ENCODE measurements around the gene IL17F.

The IL17F gene

GRCh38 chr6:52283111-52283510 lies 38.8 kb upstream of the IL17F start:
- no peaks in the 10 kb centered on the region for H3K9me3 ChIP-seq (ENCODE audit: low read depth, low read length)
- TF ChIP-seq FOXP2 (optimal IDR thresholded peaks at IDR 0.05; ENCODE audit: control extremely low read depth, extremely low read length, insufficient read depth), result no peak
- no peak for TF ChIP-seq EZH2 (IDR thresholded peaks at IDR 0.05)
- no peak for TF ChIP-seq POLR2AphosphoS5 (IDR thresholded peaks at IDR 0.05; ENCODE audit: borderline replicate concordance, low read depth, low read length)
- DNase-seq (ENCODE audit: low read depth, low spot score), result no peak
- H3K27ac ChIP-seq, result no peak overlapping the region
- peaks cover 55% of the 10 kb centered on the region for H3K36me3 ChIP-seq (ENCODE audit: insufficient read depth, low read length)
- H3K9ac ChIP-seq (ENCODE audit: insufficient read length), result peak overlapping the region; percentile 94
- peak overlapping the region; percentile 92 for H3K4me3 ChIP-seq

- Histone ChIP-seq H3K27ac (no peak overlapping the region), H3K9me3 (ENCODE audit: low read depth, low read length) (no peaks in the 10 kb centered on the region), H3K9ac (ENCODE audit: insufficient read length) (no peak overlapping the region), H3K36me3 (ENCODE audit: insufficient read depth, low read length) (peaks cover 98% of the 10 kb centered on the region), H3K4me3 (no peak overlapping the region)
- no peak for DNase-seq (ENCODE audit: low read depth, low spot score)
- TF ChIP-seq POLR2AphosphoS5 (IDR thresholded peaks at IDR 0.05; ENCODE audit: borderline replicate concordance, low read depth, low read length), result no peak
These were observed 31.8 kb upstream of the IL17F start for GRCh38 chr6:52276130-52276529.

GRCh38 chr6:52271852-52272460 lies 27.7 kb upstream of the IL17F start:
- TF ChIP-seq EZH2 (IDR thresholded peaks at IDR 0.05), result no peak
- TF ChIP-seq FOXP2 (optimal IDR thresholded peaks at IDR 0.05; ENCODE audit: control extremely low read depth, extremely low read length, insufficient read depth), result no peak
- TF ChIP-seq POLR2AphosphoS5 (IDR thresholded peaks at IDR 0.05; ENCODE audit: borderline replicate concordance, low read depth, low read length), result no peak
- DNase-seq (ENCODE audit: low read depth, low spot score), result no peak
- Histone ChIP-seq H3K9me3 (ENCODE audit: low read depth, low read length) (no peaks in the 10 kb centered on the region), H3K36me3 (ENCODE audit: insufficient read depth, low read length) (peaks cover 98% of the 10 kb centered on the region), H3K9ac (ENCODE audit: insufficient read length) (no peak overlapping the region), H3K4me3 (no peak overlapping the region), H3K27ac (0 out of 2 replicates have a peak overlapping the region, but pooled peaks have one; percentile 21)

- Histone ChIP-seq H3K27ac (peak overlapping the region; percentile 69), H3K9me3 (ENCODE audit: low read depth, low read length) (no peaks in the 10 kb centered on the region), H3K4me3 (no peak overlapping the region), H3K36me3 (ENCODE audit: insufficient read depth, low read length) (peaks cover 85% of the 10 kb centered on the region), H3K9ac (ENCODE audit: insufficient read length) (no peak overlapping the region)
- TF ChIP-seq EZH2 (IDR thresholded peaks at IDR 0.05) (no peak), FOXP2 (optimal IDR thresholded peaks at IDR 0.05; ENCODE audit: control extremely low read depth, extremely low read length, insufficient read depth) (peak; percentile 31), POLR2AphosphoS5 (IDR thresholded peaks at IDR 0.05; ENCODE audit: borderline replicate concordance, low read depth, low read length) (no peak)
- peak; percentile 63 for DNase-seq (ENCODE audit: low read depth, low spot score)
These were observed 19.6 kb upstream of the IL17F start for GRCh38 chr6:52263709-52264540.

- H3K36me3 ChIP-seq (ENCODE audit: insufficient read depth, low read length), result peaks cover 75% of the 10 kb centered on the region
- H3K27ac ChIP-seq, result peak overlapping the region; percentile 47
- TF ChIP-seq EZH2 (IDR thresholded peaks at IDR 0.05) (no peak), FOXP2 (optimal IDR thresholded peaks at IDR 0.05; ENCODE audit: control extremely low read depth, extremely low read length, insufficient read depth) (no peak), POLR2AphosphoS5 (IDR thresholded peaks at IDR 0.05; ENCODE audit: borderline replicate concordance, low read depth, low read length) (no peak)
These were observed 18.5 kb upstream of the IL17F start for GRCh38 chr6:52262620-52263344.

GRCh38 chr6:52261229-52261628 lies 16.9 kb upstream of the IL17F start:
- TF ChIP-seq POLR2AphosphoS5 (IDR thresholded peaks at IDR 0.05; ENCODE audit: borderline replicate concordance, low read depth, low read length), result no peak
- no peak for TF ChIP-seq FOXP2 (optimal IDR thresholded peaks at IDR 0.05; ENCODE audit: control extremely low read depth, extremely low read length, insufficient read depth)
- TF ChIP-seq EZH2 (IDR thresholded peaks at IDR 0.05), result no peak
- no peak overlapping the region for H3K4me3 ChIP-seq
- H3K9ac ChIP-seq (ENCODE audit: insufficient read length), result no peak overlapping the region
- peaks cover 62% of the 10 kb centered on the region for H3K36me3 ChIP-seq (ENCODE audit: insufficient read depth, low read length)
- H3K9me3 ChIP-seq (ENCODE audit: low read depth, low read length), result no peaks in the 10 kb centered on the region
- H3K27ac ChIP-seq, result peak overlapping the region; percentile 47
- no peak for DNase-seq (ENCODE audit: low read depth, low spot score)

More at GRCh38 chr6:52262620-52263344, 18.5 kb upstream of the IL17F start:
- DNase-seq (ENCODE audit: low read depth, low spot score), result no peak
- H3K4me3 ChIP-seq, result no peak overlapping the region
- peak overlapping the region; percentile 8 for H3K9ac ChIP-seq (ENCODE audit: insufficient read length)
- H3K9me3 ChIP-seq (ENCODE audit: low read depth, low read length), result no peaks in the 10 kb centered on the region

GRCh38 chr6:52260634-52261033 lies 16.3 kb upstream of the IL17F start:
- Histone ChIP-seq H3K27ac (no peak overlapping the region), H3K9ac (ENCODE audit: insufficient read length) (no peak overlapping the region), H3K36me3 (ENCODE audit: insufficient read depth, low read length) (peaks cover 56% of the 10 kb centered on the region), H3K9me3 (ENCODE audit: low read depth, low read length) (no peaks in the 10 kb centered on the region), H3K4me3 (no peak overlapping the region)
- TF ChIP-seq EZH2 (IDR thresholded peaks at IDR 0.05) (no peak), POLR2AphosphoS5 (IDR thresholded peaks at IDR 0.05; ENCODE audit: borderline replicate concordance, low read depth, low read length) (peak; percentile 34; the same call in 1 of the 2 replicates), FOXP2 (optimal IDR thresholded peaks at IDR 0.05; ENCODE audit: control extremely low read depth, extremely low read length, insufficient read depth) (no peak)
- DNase-seq (ENCODE audit: low read depth, low spot score), result no peak

GRCh38 chr6:52255434-52255833 lies 11.1 kb upstream of the IL17F start:
- no peak overlapping the region for H3K27ac ChIP-seq

More at GRCh38 chr6:52255434-52255833, 11.1 kb upstream of the IL17F start:
- TF ChIP-seq FOXP2 (optimal IDR thresholded peaks at IDR 0.05; ENCODE audit: control extremely low read depth, extremely low read length, insufficient read depth), result no peak
- no peak for TF ChIP-seq EZH2 (IDR thresholded peaks at IDR 0.05)
- Histone ChIP-seq H3K9me3 (ENCODE audit: low read depth, low read length) (no peaks in the 10 kb centered on the region), H3K4me3 (no peak overlapping the region), H3K9ac (ENCODE audit: insufficient read length) (no peak overlapping the region), H3K36me3 (ENCODE audit: insufficient read depth, low read length) (peaks cover 7% of the 10 kb centered on the region; the same call in 1 of the 2 replicates)
- DNase-seq (ENCODE audit: low read depth, low spot score), result no peak

All from SK-N-MC (cell line).